Liver (tissue), 3 donors: ENCODE results near the gene GRIN3B.

Experiments
- CTCF ChIP-seq: fragments of 150-350 bp; IDR thresholded peaks from 2 replicates; pipeline ENCODE4 v1.5.1; 2017; ENCODE audit warnings: improper control_type of control experiment, low read depth, low read length; ENCODE audit not compliant: missing input control
- FOXA1 ChIP-seq: IDR thresholded peaks from 2 replicates; pipeline ENCODE4 v1.6.1; 2016; ENCODE audit warnings: antibody characterized with exemption
- HNF4A ChIP-seq, 2 donors: conservative IDR thresholded peaks; 2 replicates each; pipeline ENCODE4 v1.6.1; 2016; ENCODE audit warnings: antibody characterized with exemption in 2 of 2, mild to moderate bottlenecking in 2 of 2
- JUND ChIP-seq, 2 donors: IDR thresholded peaks; 2 replicates each; pipeline ENCODE4 v1.6.1; 2016; ENCODE audit warnings: antibody characterized with exemption in 2 of 2
- MAX ChIP-seq: IDR thresholded peaks from 2 replicates; pipeline ENCODE4 v1.6.1; 2016; ENCODE audit warnings: antibody characterized with exemption
- RAD21 ChIP-seq, 2 donors: IDR thresholded peaks; 2 replicates each; pipeline ENCODE4 v1.6.1; 2016; ENCODE audit warnings: antibody characterized with exemption in 2 of 2, mild to moderate bottlenecking in 2 of 2
- SP1 ChIP-seq: IDR thresholded peaks from 2 replicates; pipeline ENCODE4 v1.6.1; 2018; ENCODE audit warnings: antibody characterized with exemption, mild to moderate bottlenecking
- YY1 ChIP-seq: IDR thresholded peaks from 2 replicates; pipeline ENCODE4 v1.6.1; 2016; ENCODE audit warnings: antibody characterized with exemption, mild to moderate bottlenecking
- TF ChIP-seq, protein P1 (sequence below): IDR thresholded peaks from 2 replicates; pipeline ENCODE4 v1.6.1; 2016; ENCODE audit warnings: antibody characterized with exemption, mild to moderate bottlenecking
- TF ChIP-seq, protein P2 (sequence below): IDR thresholded peaks from 2 replicates; pipeline ENCODE4 v1.6.1; 2016; ENCODE audit warnings: antibody characterized with exemption
- donor health status: healthy.
- donor health status: healthy.

- TF ChIP-seq CTCF (no peak), RAD21 (IDR thresholded peaks at IDR 0.05) (no peak), YY1 (no peak), HNF4A (conservative IDR thresholded peaks at IDR 0.05) (no peak), SP1 (no peak), MAX (no peak), JUND (IDR thresholded peaks at IDR 0.05) (no peak), FOXA1 (no peak)
- TF ChIP-seq, protein P1, sequence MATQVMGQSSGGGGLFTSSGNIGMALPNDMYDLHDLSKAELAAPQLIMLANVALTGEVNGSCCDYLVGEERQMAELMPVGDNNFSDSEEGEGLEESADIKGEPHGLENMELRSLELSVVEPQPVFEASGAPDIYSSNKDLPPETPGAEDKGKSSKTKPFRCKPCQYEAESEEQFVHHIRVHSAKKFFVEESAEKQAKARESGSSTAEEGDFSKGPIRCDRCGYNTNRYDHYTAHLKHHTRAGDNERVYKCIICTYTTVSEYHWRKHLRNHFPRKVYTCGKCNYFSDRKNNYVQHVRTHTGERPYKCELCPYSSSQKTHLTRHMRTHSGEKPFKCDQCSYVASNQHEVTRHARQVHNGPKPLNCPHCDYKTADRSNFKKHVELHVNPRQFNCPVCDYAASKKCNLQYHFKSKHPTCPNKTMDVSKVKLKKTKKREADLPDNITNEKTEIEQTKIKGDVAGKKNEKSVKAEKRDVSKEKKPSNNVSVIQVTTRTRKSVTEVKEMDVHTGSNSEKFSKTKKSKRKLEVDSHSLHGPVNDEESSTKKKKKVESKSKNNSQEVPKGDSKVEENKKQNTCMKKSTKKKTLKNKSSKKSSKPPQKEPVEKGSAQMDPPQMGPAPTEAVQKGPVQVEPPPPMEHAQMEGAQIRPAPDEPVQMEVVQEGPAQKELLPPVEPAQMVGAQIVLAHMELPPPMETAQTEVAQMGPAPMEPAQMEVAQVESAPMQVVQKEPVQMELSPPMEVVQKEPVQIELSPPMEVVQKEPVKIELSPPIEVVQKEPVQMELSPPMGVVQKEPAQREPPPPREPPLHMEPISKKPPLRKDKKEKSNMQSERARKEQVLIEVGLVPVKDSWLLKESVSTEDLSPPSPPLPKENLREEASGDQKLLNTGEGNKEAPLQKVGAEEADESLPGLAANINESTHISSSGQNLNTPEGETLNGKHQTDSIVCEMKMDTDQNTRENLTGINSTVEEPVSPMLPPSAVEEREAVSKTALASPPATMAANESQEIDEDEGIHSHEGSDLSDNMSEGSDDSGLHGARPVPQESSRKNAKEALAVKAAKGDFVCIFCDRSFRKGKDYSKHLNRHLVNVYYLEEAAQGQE: no peak
- TF ChIP-seq, protein P2, sequence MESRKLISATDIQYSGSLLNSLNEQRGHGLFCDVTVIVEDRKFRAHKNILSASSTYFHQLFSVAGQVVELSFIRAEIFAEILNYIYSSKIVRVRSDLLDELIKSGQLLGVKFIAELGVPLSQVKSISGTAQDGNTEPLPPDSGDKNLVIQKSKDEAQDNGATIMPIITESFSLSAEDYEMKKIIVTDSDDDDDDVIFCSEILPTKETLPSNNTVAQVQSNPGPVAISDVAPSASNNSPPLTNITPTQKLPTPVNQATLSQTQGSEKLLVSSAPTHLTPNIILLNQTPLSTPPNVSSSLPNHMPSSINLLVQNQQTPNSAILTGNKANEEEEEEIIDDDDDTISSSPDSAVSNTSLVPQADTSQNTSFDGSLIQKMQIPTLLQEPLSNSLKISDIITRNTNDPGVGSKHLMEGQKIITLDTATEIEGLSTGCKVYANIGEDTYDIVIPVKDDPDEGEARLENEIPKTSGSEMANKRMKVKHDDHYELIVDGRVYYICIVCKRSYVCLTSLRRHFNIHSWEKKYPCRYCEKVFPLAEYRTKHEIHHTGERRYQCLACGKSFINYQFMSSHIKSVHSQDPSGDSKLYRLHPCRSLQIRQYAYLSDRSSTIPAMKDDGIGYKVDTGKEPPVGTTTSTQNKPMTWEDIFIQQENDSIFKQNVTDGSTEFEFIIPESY: no peak
Observed at GRCh38 chr19:954672-955494, 45.3 kb upstream of the GRIN3B start.
